ENCODE results near the gene KLF6. TPM values are rescaled to one million over a fixed set of nuclear protein-coding genes. Genes with fewer than 3 reads are reported as not detected.

KLF6 gene
- total RNA-seq, 1 donor = 47.8 TPM

DNA sequence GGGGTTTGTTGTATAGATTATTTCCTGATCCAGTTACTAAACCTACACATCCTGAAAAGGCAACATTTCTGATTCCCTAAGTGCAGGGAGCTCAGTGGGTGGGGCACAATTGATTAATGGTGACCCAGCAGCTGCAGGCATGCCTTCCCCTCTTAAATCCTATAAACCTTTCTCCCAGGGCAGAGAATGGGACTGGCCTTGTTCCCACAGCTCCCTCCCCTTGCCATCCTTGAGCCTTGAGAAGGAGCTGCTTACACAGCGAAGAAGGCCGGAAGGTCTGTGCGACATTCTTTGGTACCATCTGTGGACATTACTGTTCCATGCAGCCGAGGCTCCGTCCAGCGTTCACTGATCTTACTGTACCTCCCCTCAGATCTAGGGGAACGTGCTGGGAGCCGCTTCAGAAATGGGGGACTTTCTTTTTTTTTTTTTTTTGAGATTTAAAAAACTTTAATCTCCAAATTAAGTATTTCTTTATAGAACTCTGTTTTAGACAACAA, 14.3 kb downstream of the KLF6 start:
- no peak overlapping the region for H3K4me3 ChIP-seq (ENCODE audit: low read depth, low read length)
- no peak for DNase-seq (ENCODE audit: low read depth)
- TF ChIP-seq, protein P1, sequence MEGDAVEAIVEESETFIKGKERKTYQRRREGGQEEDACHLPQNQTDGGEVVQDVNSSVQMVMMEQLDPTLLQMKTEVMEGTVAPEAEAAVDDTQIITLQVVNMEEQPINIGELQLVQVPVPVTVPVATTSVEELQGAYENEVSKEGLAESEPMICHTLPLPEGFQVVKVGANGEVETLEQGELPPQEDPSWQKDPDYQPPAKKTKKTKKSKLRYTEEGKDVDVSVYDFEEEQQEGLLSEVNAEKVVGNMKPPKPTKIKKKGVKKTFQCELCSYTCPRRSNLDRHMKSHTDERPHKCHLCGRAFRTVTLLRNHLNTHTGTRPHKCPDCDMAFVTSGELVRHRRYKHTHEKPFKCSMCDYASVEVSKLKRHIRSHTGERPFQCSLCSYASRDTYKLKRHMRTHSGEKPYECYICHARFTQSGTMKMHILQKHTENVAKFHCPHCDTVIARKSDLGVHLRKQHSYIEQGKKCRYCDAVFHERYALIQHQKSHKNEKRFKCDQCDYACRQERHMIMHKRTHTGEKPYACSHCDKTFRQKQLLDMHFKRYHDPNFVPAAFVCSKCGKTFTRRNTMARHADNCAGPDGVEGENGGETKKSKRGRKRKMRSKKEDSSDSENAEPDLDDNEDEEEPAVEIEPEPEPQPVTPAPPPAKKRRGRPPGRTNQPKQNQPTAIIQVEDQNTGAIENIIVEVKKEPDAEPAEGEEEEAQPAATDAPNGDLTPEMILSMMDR (IDR thresholded peaks at IDR 0.05; ENCODE audit: insufficient read depth, low read length) = no peak

DNA sequence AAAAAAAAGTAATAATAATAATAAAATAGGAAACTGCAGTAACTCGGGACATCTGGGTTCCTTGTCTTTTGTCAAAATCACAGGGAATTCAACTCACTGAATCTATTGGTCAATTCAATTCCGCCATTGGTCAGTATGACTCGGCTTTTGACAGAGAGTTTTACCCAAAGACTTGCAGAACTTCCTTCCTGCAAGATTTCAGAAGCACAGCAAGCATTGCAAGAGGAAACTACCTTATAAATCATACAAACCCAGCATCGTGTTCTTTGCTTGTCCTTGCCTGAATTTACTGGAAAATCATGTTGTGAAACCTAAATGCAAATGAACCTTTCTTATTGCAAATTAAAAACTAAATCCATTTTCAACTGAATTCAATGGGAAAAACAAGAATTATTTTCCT, 15.5 kb downstream of the KLF6 start:
- H3K4me3 ChIP-seq (ENCODE audit: low read depth, low read length) = no peak overlapping the region
- TF ChIP-seq, protein P1 (IDR thresholded peaks at IDR 0.05; ENCODE audit: insufficient read depth, low read length) = no peak
- DNase-seq (ENCODE audit: low read depth) = no peak

DNA sequence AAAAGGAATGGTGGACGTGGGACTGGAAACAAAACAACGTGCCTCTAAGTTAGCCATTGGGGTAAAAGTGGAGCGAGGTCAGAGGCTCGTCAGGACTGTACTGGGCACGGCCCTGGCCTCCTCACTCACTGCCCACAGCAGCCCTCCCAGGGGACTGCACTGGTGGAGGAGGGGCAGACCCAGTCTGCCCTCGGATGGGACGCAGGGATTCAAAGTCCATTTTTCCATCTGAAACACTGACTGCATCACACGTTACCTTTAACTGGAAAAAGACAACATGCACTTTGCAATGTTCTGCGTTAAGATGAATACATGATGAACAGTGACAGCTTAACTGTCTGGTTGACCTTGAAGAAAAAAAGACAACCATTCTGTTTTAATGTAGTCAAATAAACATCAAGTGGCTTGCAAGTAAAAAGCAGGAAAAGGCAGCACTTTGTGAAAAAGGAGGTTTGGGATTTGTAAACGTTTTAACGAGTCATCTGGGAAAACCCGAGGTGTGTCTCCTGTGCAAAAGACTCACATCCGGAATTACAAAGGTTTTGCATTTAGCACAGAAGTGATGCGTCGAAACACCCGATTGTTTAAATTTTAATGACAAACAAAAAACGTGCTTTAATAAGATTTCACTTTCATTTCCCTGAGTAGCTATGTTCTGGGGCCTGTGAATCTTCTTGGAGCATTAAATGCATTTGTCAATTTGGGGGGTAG, 18.8 kb downstream of the KLF6 start:
- no peak overlapping the region for H3K4me3 ChIP-seq (ENCODE audit: low read depth, low read length)
- TF ChIP-seq, protein P1 (IDR thresholded peaks at IDR 0.05; ENCODE audit: insufficient read depth, low read length) = no peak
- no peak for DNase-seq (ENCODE audit: low read depth)

DNA sequence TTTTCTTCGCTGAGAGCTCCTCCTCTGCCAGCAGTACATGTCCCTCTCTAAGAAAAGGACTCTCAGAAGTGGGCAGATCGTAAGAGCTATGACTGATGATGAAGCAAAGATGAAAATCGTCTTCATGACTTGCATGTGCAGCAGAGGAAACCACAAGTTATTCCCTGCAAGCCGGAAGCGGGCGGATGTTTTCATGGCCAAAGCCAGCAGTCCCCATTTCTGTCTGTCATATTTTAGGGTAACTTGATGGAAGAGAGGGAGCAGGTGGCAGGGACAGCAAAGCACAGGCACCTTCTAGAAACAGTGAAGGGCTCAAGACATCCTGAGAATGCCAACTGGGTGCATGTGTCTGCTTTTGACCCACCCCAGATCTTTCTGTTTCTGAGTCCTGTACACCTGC, 19.9 kb downstream of the KLF6 start:
- no peak for DNase-seq (ENCODE audit: low read depth)
- TF ChIP-seq, protein P1 (IDR thresholded peaks at IDR 0.05; ENCODE audit: insufficient read depth, low read length) = no peak
- no peak overlapping the region for H3K4me3 ChIP-seq (ENCODE audit: low read depth, low read length)

DNA sequence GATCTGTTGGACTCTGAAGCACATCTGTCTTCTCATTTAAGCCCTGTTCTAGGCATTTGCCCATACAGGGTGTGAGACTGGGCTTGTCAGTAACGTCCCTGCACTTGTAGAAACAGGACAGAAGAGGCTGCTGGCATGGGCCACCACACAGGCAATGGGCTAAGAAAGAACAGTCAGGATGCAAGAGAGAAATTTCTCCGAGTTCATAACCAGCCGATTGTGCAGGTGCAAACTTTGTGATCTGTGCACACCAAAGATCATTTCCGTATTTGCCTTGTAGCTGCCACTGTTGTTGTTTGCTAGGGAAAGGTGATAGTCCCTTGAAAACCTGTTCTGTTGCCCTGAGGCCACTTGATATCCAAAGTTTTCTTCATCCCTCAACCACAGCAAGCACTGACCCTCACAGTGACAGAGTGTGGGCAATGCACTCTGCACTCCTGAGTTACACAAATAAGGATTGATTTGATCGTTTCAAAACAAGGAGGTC, 20.3 kb downstream of the KLF6 start:
- TF ChIP-seq, protein P1 (IDR thresholded peaks at IDR 0.05; ENCODE audit: insufficient read depth, low read length) = no peak
- H3K4me3 ChIP-seq (ENCODE audit: low read depth, low read length) = no peak overlapping the region
- DNase-seq (ENCODE audit: low read depth) = no peak

DNA sequence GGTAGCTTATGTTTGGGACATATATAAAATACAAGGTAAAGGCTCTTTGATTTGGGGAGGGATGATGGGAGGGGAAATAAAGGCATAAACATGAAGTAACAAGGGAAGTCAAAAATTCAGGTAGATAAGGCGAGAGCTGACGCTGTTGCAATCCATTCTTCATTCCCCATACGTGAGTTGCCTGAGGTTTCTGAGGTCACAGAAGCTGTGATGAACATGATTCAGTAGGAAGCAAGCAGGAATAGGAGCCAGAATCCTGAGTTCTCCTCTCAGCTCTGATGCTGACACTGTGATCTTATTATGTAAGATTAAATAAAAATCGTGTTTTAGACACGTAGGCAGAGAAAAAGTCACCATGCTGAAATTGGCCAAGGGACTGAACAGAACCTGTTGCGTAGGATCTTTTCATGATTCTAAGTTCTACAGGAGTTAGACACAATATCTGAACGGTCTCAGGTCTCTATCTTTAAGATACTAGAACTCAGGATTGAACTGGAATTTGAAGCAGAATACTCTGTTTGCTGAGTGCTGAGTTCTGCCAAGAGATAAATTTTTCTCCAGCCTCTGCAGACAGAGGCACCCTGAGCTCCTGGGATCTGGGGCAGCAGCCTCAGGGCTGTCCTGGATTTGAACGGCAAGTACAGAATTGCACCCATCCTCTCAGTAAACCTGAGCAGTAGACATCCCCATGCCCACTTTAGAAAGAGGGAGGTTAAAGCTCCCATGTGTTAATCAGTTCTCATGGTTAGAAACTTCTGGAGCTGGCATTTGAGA, 21.0 kb downstream of the KLF6 start:
- H3K4me3 ChIP-seq (ENCODE audit: low read depth, low read length) = no peak overlapping the region
- TF ChIP-seq, protein P1 (IDR thresholded peaks at IDR 0.05; ENCODE audit: insufficient read depth, low read length) = no peak
- DNase-seq (ENCODE audit: low read depth) = peak; percentile 80
